Measurements from ENCODE around the gene RUSC1. TPM values are rescaled to one million over a fixed set of nuclear protein-coding genes. Genes with fewer than 3 reads are reported as not detected.

Gene RUSC1
- total RNA-seq, 1 experiment from 2014 or later = 48.4 TPM

DNA sequence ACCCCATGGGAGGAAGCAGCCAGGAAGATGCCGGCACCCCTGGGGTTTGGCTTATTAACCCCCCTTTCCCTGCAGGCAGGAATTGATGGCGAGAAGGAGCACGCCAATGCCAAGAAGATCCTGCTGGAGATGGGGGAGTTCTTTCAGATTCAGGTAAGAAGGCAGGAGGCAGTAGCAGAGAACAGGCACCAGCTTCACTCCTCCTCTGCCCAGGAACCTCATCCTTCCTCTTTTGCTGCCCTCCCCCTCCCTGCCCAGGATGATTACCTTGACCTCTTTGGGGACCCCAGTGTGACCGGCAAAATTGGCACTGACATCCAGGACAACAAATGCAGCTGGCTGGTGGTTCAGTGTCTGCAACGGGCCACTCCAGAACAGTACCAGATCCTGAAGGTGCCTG lies 1.2 kb upstream of the RUSC1 start:
- Mint-ChIP-seq H3K4me3 (ENCODE audit: low read depth, unreplicated experiment) (no peak overlapping the region), H3K27ac (ENCODE audit: unreplicated experiment) (peak overlapping the region; percentile 79), H3K36me3 (ENCODE audit: insufficient read depth, unreplicated experiment) (peaks cover 90% of the 10 kb centered on the region), H3K9me3 (ENCODE audit: low read depth, unreplicated experiment) (no peaks in the 10 kb centered on the region), H3K27me3 (ENCODE audit: unreplicated experiment) (no peaks in the 10 kb centered on the region), H3K4me1 (ENCODE audit: low read depth, unreplicated experiment) (peaks cover 32% of the 10 kb centered on the region)
- BruUV-seq (replicated peaks) = no TSS peak
- DNase-seq = no peak
- CTCF ChIA-PET = no interaction called here
- intact Hi-C loops (cut with micrococcal nuclease; ENCODE audit: unreplicated experiment) = no loop called here
- TF ChIP-seq, protein P1, sequence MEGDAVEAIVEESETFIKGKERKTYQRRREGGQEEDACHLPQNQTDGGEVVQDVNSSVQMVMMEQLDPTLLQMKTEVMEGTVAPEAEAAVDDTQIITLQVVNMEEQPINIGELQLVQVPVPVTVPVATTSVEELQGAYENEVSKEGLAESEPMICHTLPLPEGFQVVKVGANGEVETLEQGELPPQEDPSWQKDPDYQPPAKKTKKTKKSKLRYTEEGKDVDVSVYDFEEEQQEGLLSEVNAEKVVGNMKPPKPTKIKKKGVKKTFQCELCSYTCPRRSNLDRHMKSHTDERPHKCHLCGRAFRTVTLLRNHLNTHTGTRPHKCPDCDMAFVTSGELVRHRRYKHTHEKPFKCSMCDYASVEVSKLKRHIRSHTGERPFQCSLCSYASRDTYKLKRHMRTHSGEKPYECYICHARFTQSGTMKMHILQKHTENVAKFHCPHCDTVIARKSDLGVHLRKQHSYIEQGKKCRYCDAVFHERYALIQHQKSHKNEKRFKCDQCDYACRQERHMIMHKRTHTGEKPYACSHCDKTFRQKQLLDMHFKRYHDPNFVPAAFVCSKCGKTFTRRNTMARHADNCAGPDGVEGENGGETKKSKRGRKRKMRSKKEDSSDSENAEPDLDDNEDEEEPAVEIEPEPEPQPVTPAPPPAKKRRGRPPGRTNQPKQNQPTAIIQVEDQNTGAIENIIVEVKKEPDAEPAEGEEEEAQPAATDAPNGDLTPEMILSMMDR (IDR thresholded peaks at IDR 0.05; ENCODE audit: unreplicated experiment) = no peak

DNA sequence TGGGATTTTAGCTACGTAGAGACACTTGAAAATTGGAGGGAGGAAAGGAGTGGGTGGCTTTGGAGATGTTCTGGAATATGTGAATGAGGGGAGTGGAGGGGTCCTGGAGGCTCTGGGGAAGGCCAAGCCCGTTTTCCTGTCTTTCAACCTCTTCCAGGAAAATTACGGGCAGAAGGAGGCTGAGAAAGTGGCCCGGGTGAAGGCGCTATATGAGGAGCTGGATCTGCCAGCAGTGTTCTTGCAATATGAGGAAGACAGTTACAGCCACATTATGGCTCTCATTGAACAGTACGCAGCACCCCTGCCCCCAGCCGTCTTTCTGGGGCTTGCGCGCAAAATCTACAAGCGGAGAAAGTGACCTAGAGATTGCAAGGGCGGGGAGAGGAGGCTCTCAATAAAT lies 442 bp upstream of the RUSC1 start:
- Mint-ChIP-seq H3K4me3 (ENCODE audit: low read depth, unreplicated experiment) (peak overlapping the region; percentile 90), H3K36me3 (ENCODE audit: insufficient read depth, unreplicated experiment) (peaks cover 92% of the 10 kb centered on the region), H3K27me3 (ENCODE audit: unreplicated experiment) (no peaks in the 10 kb centered on the region), H3K9me3 (ENCODE audit: low read depth, unreplicated experiment) (no peaks in the 10 kb centered on the region), H3K4me1 (ENCODE audit: low read depth, unreplicated experiment) (peaks cover 32% of the 10 kb centered on the region), H3K27ac (ENCODE audit: unreplicated experiment) (peak overlapping the region; percentile 79)
- TF ChIP-seq, protein P1 (IDR thresholded peaks at IDR 0.05; ENCODE audit: unreplicated experiment) = no peak
- no peak for DNase-seq
- CTCF ChIA-PET = no interaction called here
- no TSS peak for BruUV-seq (replicated peaks)
- intact Hi-C loops (cut with micrococcal nuclease; ENCODE audit: unreplicated experiment) = no loop called here

DNA sequence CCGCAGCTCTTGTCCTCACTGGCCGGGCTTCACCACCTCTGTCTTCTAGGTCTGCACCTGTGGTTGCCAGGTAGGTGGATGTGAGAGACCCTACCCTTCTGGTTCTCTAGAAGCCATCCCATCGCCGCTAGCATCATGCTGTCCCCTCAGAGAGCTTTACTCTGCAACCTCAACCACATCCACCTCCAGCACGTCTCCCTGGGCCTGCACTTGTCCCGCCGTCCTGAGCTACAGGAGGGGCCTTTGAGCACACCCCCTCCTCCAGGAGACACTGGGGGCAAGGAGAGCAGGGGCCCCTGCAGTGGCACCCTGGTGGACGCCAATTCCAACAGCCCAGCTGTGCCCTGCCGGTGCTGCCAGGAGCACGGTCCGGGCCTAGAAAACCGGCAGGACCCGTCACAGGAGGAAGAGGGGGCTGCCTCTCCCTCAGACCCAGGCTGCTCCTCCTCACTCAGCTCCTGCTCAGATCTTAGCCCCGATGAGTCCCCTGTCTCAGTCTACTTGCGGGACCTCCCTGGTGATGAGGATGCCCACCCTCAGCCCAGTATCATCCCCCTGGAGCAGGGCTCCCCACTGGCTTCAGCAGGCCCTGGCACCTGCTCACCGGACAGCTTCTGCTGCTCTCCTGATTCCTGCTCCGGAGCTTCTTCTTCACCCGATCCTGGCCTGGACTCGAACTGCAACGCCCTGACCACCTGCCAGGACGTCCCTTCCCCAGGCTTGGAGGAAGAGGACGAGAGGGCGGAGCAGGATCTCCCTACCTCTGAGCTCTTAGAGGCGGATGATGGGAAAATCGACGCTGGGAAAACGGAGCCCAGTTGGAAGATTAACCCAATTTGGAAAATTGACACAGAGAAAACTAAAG lies 1.2 kb downstream of the RUSC1 start:
- Mint-ChIP-seq H3K4me3 (ENCODE audit: low read depth, unreplicated experiment) (peak overlapping the region; percentile 90), H3K27ac (ENCODE audit: unreplicated experiment) (peak overlapping the region; percentile 61), H3K36me3 (ENCODE audit: insufficient read depth, unreplicated experiment) (peaks cover 96% of the 10 kb centered on the region), H3K27me3 (ENCODE audit: unreplicated experiment) (no peaks in the 10 kb centered on the region), H3K4me1 (ENCODE audit: low read depth, unreplicated experiment) (peaks cover 46% of the 10 kb centered on the region), H3K9me3 (ENCODE audit: low read depth, unreplicated experiment) (no peaks in the 10 kb centered on the region)
- no peak for DNase-seq
- TF ChIP-seq, protein P1 (IDR thresholded peaks at IDR 0.05; ENCODE audit: unreplicated experiment) = no peak
- intact Hi-C loops (cut with micrococcal nuclease; ENCODE audit: unreplicated experiment) = loop anchor here (2.0 kb wide), 1 partner anchor 43 kb away; no protein-coding TSS in a partner anchor
- BruUV-seq (replicated peaks) = no TSS peak
- CTCF ChIA-PET = interaction anchor here (0.7 to 3.4 kb wide), 5 partner anchors 10 to 71 kb away, joined by 3 to 44 read pairs (median 9); partner anchors contain the start of genes FDPS and HCN3

DNA sequence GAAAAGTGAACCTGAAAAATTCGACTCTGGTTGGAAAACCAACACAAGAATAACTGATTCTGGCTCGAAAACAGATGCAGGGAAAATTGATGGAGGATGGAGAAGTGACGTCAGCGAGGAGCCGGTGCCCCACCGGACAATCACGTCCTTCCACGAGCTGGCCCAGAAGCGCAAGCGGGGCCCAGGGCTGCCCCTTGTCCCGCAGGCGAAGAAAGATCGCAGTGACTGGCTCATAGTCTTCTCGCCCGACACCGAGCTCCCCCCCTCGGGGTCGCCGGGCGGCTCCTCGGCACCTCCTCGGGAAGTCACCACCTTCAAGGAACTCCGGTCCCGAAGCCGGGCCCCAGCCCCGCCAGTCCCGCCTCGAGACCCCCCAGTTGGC lies 1.9 kb downstream of the RUSC1 start:
- no peak for DNase-seq
- TF ChIP-seq, protein P1 (IDR thresholded peaks at IDR 0.05; ENCODE audit: unreplicated experiment) = no peak
- Mint-ChIP-seq H3K4me3 (ENCODE audit: low read depth, unreplicated experiment) (peak overlapping the region; percentile 90), H3K27me3 (ENCODE audit: unreplicated experiment) (no peaks in the 10 kb centered on the region), H3K4me1 (ENCODE audit: low read depth, unreplicated experiment) (peaks cover 46% of the 10 kb centered on the region), H3K27ac (ENCODE audit: unreplicated experiment) (peak overlapping the region; percentile 61), H3K9me3 (ENCODE audit: low read depth, unreplicated experiment) (no peaks in the 10 kb centered on the region), H3K36me3 (ENCODE audit: insufficient read depth, unreplicated experiment) (peaks cover 96% of the 10 kb centered on the region)
- BruUV-seq (replicated peaks) = TSS peak; percentile 7
- intact Hi-C loops (cut with micrococcal nuclease; ENCODE audit: unreplicated experiment) = loop anchor here (2.0 kb wide), 1 partner anchor 44 kb away; no protein-coding TSS in a partner anchor
- CTCF ChIA-PET = interaction anchor here (0.7 to 3.4 kb wide), 8 partner anchors 9 to 116 kb away, joined by 3 to 44 read pairs (median 8); partner anchors contain the start of genes FDPS and HCN3

All from Calu3 (cell line).